Left renal cortex interstitium (tissue), 4 donors: ENCODE measurements around the gene TP53TG3E. TPM values are rescaled to one million over a fixed set of nuclear protein-coding genes. Genes with fewer than 3 reads are reported as not detected.
"Not testable (repeated sequence)": the region's sequence is repeated elsewhere in the genome, so short reads cannot be mapped to it uniquely, and the experiment has no call there.

Source experiments
- DNase-seq, 4 donors: peaks; one replicate each; pipeline ENCODE4 v3.0.0-alpha.2; 2013; ENCODE audit warnings: low read depth in 4 of 4, low spot score in 2 of 4, missing footprints in 1 of 4
- polyA plus RNA-seq, 4 donors: library from polyadenylated mRNA; unstranded; fragments of 120-200 nt; gene quantifications; one replicate each; pipeline ENCODE4 v1.2.1, GENCODE V29; 2013; ENCODE audit not compliant: insufficient read length in 4 of 4

TP53TG3E gene, protein sequence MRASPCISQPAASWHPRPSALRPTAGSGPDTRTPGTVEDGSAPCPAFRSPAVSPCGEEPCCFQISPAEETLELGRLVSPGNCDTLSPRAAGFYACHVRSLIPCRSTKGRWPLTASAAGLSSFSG
- polyA plus RNA-seq: under 1 TPM in 2 of 4 donors, not detected in 2; 0.09 to 0.21 TPM

DNA sequence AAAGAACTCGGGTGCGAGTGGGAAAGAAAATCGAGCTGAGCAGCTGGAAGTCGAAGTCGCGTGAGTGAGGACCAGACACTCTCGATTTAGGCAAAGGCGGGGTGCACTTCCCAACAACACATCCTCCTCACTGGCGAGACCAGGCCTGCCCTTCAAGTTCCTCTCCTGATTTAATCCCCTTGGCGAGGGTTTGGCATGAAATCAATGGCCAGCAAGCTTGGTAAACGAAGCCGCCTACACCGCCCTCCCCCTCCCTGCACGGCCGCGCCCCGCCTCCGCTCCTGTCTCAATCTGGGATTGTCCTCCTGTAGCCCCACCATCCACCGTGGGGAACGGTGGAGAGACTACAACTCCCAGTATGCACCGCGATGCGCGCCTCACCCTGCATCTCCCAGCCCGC is at the start of gene TP53TG3E:
Gene TP53TG3E (plus strand): TSS at position 301 of the 400 bp plus-strand sequence. CDS start 68 bp downstream, at position 369.
- not testable (repeated sequence) for DNase-seq

DNA sequence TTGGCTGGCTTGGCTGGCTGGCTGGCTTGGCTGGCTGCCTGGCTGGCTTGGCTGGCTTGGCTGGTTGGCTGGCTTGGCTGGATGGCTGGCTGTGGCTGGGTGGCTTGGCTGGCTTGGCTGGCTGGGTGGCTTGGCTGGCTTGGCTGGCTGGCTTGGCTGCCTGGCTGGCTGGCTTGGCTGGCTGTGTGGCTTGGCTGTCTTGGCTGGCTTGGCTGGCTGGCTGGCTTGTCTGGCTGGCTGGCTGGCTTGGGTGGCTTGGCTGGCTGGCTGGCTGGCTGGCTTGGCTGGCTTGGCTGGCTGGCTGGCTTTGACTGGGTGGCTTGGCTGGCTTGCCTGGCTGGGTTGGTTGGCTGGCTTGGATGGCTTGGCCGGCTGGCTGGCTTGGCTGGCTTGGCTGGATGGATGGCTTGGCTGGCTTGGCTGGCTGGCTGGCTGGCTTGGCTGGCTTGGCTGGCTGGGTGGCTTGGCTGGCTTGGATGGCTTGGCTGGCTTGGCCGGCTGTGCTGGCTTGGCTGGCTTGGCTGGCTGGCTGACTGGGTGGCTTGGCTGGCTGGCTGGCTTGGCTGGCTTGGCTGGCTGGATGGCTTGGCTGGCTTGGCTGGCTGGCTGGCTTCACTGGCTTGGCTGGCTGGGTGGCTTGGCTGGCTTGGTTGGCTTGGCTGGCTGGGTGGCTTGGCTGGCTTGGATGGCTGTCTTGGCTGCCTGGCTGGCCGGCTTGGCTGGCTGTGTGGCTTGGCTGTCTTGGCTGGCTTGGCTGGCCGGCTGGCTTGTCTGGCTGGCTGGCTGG is 32.3 kb downstream of the TP53TG3E start:
- not testable (repeated sequence) for DNase-seq

DNA sequence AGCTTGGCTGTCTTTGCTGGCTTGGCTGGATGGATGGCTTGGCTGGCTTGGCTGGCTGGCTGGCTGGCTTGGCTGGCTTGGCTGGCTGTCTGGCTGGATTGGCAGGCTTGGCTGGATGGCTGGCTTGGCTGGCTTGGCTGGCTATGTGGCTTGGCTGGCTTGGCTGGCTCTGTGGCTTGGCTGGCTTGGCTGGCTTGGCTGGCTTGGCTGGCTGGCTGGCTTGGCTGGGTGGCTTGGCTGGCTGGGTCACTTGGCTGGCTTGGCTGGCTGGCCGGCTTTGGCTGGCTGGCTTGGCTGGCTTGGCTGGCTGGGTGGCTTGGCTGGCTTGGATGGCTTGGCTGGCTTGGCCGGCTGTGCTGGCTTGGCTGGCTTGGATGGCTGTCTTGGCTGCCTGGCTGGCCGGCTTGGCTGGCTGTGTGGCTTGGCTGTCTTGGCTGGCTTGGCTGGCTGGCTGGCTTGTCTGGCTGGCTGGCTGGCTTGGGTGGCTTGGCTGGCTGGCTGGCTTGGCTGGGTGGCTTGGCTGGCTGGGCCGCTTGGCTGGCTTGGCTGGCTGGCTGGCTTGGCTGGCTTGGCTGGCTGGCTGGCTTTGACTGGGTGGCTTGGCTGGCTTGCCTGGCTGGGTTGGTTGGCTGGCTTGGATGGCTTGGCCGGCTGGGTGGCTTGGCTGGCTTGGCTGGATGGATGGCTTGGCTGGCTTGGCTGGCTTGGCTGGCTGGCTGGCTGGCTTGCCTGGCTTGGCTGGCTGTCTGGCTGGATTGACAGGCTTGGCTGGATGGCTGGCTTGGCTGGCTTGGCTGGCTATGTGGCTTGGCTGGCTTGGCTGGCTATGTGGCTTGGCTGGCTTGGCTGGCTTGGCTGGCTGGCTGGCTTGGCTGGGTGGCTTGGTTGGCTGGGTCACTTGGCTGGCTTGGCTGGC is 33.8 kb downstream of the TP53TG3E start:
- not testable (repeated sequence) for DNase-seq

DNA sequence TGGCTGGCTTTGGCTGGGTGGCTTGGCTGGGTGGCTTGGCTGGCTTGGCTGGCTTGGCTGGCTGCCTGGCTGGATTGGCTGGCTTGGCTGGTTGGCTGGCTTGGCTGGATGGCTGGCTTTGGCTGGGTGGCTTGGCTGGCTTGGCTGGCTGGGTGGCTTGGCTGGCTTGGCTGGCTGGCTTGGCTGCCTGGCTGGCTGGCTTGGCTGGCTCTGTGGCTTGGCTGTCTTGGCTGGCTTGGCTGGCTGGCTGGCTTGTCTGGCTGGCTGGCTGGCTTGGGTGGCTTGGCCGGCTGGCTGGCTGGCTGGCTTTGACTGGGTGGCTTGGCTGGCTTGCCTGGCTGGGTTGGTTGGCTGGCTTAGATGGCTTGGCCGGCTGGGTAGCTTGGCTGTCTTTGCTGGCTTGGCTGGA is 34.4 kb downstream of the TP53TG3E start:
- DNase-seq: not testable (repeated sequence)

DNA sequence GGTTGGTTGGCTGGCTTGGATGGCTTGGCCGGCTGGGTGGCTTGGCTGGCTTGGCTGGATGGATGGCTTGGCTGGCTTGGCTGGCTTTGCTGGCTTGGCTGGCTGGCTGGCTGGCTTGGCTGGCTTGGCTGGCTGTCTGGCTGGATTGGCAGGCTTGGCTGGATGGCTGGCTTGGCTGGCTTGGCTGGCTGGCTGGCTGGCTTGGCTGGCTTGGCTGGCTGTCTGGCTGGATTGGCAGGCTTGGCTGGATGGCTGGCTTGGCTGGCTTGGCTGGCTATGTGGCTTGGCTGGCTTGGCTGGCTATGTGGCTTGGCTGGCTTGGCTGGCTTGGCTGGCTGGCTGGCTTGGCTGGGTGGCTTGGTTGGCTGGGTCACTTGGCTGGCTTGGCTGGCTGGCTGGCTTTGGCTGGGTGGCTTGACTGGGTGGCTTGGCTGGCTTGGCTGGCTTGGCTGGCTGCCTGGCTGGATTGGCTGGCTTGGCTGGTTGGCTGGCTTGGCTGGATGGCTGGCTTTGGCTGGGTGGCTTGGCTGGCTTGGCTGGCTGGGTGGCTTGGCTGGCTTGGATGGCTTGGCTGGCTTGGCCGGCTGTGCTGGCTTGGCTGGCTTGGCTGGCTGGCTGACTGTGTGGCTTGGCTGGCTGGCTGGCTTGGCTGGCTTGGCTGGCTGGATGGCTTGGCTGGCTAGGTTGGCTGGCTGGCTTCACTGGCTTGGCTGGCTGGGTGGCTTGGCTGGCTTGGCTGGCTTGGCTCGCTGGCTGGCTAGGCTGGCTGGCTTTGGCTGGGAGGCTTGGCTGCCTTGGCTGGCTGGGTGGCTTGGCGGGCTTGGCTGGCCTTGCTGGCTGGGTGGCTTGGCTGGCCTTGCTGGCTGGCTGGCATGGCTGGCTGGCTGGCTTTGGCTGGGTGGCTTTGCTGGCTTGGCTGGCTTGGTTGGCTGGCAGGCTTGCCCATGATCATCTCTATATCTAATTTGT is 35.3 kb downstream of the TP53TG3E start:
- DNase-seq: not testable (repeated sequence)

Other genes with a start within 250 kb of the TP53TG3E start
- not detected for gene TP53TG3C, start 110.1 kb upstream of the TP53TG3E start, polyA plus RNA-seq
- not detected for gene TP53TG3B, start 56.5 kb downstream of the TP53TG3E start, polyA plus RNA-seq
- under 1 TPM in 1 of 4 donors, not detected in 3; 0.16 TPM for gene TP53TG3F, start 155.3 kb downstream of the TP53TG3E start, polyA plus RNA-seq